HG03280 (cell line): ENCODE data around the gene TEKTIP1.
"Not testable (repeated sequence)": the region's sequence is repeated elsewhere in the genome, so short reads cannot be mapped to it uniquely, and the experiment has no call there.

ENCODE experiments used
- ATAC-seq: cut with Tn5 transposase; IDR thresholded peaks from one replicate; pipeline ENCODE4 v1.9.1; 2021; ENCODE audit warnings: mild to moderate bottlenecking, moderate library complexity; ENCODE audit not compliant: unreplicated experiment

TEKTIP1 gene

DNA sequence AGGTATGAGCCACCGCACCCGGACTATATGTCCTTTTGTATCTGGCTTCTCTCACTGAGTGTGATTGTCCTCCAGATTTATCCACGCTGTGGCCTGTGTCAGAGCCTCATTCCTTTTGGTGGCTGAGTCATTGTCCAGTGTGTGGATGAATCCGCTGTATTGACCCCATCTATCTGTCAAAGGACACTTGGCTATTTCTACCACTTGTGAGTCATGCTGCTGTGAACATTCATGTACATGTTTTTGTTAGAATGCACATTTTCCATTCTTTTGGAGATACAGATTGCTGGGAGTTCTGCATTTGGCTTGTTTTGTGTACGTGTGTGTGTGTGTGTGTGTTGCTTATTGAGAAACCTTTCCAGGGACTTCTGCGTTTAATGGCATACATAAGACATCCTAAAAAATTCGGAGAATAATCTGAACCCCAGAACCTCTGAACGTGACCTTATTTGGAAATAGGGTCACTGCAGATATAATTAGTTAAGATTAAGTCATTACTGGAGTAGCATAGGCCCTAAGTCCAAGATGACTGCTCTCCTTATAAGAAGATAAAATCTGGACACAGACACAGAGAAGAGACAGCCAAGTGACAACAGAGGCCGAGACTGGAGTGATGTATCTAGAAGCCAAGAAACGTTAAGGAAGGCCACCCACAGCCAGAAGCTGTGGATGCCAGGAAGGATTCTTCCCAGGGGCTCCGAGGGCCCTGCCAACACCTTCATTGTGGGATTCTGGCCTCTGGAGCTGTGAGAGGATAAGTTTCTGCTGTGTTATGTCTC, 41.4 kb downstream of the TEKTIP1 start:
- ATAC-seq = no peak

GRCh38 chr19:3581792-3582191, 42.8 kb downstream of the TEKTIP1 start:
- ATAC-seq = not testable (repeated sequence)

DNA sequence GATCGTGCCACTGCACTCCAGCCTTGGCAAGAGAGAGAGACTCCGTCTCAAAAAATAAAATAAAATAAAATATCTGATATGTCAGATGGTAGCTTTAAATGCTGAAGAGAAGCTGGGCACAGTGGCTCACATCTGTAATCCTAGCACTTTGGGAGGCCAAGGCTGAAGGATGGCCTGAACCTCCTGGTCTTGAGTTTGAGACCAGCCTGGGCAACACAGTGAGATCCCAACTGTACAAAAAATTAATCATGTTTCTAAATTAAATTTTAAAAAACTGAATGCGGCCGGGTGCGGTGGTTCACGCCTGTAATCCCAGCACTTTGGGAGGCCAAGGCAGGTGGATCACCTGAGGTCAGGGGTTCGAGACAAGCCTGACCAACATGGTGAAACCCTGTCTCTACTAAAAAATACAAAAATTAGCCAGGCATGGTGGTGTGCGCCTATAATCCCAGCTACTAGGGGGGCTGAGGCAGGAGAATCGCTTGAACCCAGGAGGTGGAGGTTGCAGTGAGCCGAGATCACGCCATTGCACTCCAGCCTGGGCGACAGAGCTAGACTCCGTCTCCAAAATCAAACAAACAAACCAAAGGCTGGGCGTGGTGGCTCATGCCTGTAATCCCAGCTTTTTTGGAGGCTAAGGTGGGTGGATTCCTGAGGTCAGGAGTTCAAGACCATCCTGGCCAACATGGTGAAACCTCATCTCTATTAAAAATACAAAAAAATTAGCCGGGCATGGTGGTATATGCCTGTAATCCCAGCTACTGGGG, 45.2 kb downstream of the TEKTIP1 start:
- ATAC-seq = not testable (repeated sequence)

GRCh38 chr19:3585301-3586126, 46.5 kb downstream of the TEKTIP1 start, which contains the start of gene GIPC3:
Gene GIPC3 (plus strand): TSS chr19:3585478. CDS start chr19:3585598, 120 bp downstream.
- ATAC-seq = no peak

DNA sequence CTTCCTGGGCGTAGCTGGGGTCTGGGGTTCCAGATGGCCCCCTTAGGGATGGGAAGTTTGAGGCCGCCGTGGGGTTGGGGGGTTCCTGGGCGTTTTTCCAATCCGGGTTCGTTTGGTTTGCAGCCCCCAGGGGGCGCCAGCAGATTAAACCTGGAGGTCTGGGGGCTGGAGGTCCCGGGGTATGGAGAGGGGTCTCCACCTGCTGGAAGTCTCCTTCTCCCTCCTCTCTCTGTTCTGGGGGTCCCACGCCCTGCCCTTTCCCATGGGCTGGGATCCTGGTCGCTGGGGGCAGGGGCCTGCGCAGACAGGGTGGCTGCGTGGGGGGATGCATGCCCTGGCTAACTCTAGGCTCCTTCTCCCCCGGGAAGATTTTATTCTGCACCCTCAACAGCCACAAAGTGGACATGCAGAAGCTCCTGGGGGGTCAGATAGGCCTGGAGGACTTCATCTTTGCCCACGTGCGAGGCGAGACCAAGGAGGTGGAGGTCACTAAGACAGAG, 47.2 kb downstream of the TEKTIP1 start:
- ATAC-seq = no peak

GRCh38 chr19:3586707-3587346, 47.9 kb downstream of the TEKTIP1 start:
- ATAC-seq = no peak

DNA sequence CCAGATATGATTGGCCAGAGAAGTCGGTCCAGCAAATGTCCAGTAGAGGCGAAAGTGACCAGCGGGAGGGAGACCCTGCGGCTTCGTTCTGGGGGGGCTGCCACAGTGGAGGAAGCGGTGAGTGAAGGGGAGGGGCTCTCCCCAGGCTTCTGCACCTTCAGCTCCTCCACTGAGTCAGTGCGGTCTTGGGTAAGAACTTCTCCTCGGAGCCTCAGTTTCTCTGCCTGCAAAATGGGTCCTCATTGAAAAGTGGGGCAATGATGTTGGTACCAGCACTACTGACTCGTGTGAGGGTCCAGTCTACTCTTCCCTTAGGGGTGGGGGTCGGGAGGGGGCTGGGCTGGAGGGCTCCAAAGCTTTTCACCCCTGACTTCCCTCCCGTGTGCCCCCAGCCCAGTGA, 50.5 kb downstream of the TEKTIP1 start:
- no peak for ATAC-seq

GRCh38 chr19:3589949-3590348, 51.0 kb downstream of the TEKTIP1 start:
- no peak for ATAC-seq

DNA sequence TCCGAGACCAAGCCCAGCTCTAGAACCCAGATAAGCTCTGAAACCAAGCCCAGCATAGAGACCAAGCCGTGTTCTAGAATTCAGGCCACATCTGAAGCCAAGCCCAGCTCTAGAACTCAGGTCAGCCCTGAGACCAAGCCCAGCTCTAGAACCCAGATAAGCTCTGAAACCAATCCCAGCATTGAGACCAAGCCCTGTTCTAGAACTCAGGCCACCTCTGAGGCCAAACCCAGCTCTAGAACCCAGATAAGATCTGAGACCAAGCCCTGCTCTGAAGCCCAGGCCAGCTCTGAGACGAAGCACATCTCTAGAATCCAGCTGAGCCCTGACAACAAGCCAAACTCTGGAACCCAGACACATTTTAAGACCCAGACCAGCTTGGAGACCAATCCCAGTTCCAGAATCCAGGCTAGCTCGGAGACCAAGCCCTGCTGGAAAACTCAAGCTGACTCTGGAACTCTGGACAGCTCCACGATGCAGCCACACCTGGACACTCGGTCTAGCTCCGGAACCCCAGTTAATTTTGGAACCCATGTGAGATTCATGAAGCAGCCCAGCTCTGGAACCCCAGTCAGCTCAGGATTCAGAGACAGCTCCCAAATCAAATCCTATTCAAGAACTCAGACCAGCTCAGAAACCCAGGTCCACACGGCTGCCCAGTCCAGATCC, 52.2 kb downstream of the TEKTIP1 start:
- no peak for ATAC-seq

- ATAC-seq = no peak
Observed at GRCh38 chr19:3591876-3592613, 53.1 kb downstream of the TEKTIP1 start.

DNA sequence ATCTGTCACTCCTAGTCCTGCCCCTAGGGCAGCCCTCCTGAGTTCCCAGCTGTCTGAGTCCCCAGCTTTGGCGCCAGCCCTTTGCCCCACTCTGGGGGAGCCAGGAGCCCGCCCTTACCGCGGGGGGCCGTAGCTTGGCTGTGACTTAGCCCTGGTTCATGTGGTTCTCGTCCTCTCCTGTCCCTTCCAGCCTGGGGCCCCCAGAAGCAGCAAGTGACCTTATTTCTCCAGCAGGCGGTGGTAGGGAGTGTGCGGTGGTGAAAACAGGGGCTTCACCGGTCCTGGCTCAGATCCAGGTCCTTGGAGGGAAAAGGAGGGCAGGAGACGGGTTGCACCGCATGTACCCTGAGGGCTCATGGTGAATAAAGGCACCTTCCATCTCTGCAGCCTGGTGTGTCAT, 54.2 kb downstream of the TEKTIP1 start:
- ATAC-seq = no peak
